NCI-H146 (cell line): ENCODE results near the gene ECE1.

ENCODE experiments used
- DNase-seq: peaks from one replicate; lab custom pipeline; 2025; lab: John Stamatoyannopoulos, UW

The ECE1 gene

GRCh38 chr1:21267191-21268077 lies 22.8 kb downstream of the ECE1 start:
- DNase-seq = peak; percentile 28

GRCh38 chr1:21266119-21266774 lies 24.0 kb downstream of the ECE1 start:
- DNase-seq = no peak

- no peak for DNase-seq
Measured at GRCh38 chr1:21265644-21266043, 24.6 kb downstream of the ECE1 start.

- no peak for DNase-seq
Measured at GRCh38 chr1:21264898-21265297, 25.4 kb downstream of the ECE1 start.

GRCh38 chr1:21263653-21264225 lies 26.5 kb downstream of the ECE1 start:
- no peak for DNase-seq

GRCh38 chr1:21263052-21263429 lies 27.2 kb downstream of the ECE1 start:
- DNase-seq = no peak

GRCh38 chr1:21262293-21263051 lies 27.8 kb downstream of the ECE1 start:
- DNase-seq = no peak

GRCh38 chr1:21261551-21262292 lies 28.5 kb downstream of the ECE1 start:
- DNase-seq = no peak

GRCh38 chr1:21260405-21261125 lies 29.7 kb downstream of the ECE1 start:
- DNase-seq = no peak

- DNase-seq = no peak
Measured at GRCh38 chr1:21259316-21260076, 30.8 kb downstream of the ECE1 start.

GRCh38 chr1:21258331-21259134 lies 31.7 kb downstream of the ECE1 start:
- no peak for DNase-seq

- no peak for DNase-seq
Measured at GRCh38 chr1:21257431-21258135, 32.7 kb downstream of the ECE1 start.

GRCh38 chr1:21256776-21257175 lies 33.5 kb downstream of the ECE1 start:
- DNase-seq = no peak

- no peak for DNase-seq
Measured at GRCh38 chr1:21255943-21256320, 34.3 kb downstream of the ECE1 start.

GRCh38 chr1:21255284-21255942 lies 34.9 kb downstream of the ECE1 start:
- DNase-seq = peak; percentile 67

GRCh38 chr1:21254335-21254951 lies 35.8 kb downstream of the ECE1 start:
- no peak for DNase-seq

GRCh38 chr1:21251773-21252471 lies 38.3 kb downstream of the ECE1 start:
- no peak for DNase-seq
